ENCODE measurements around the gene EFL1. TPM values are rescaled to one million over a fixed set of nuclear protein-coding genes. Genes with fewer than 3 reads are reported as not detected.

The EFL1 gene
- total RNA-seq, 2 experiments from 2014 or later: 7.1 to 7.8 TPM

- intact Hi-C loops (cut with DNase I, micrococcal nuclease): no loop called here
- no peak overlapping the region for H3K27ac ChIP-seq (ENCODE audit: low read depth in 1 of 2, low read length in 2 of 2)
- Mint-ChIP-seq H3K9me3 (no peaks in the 10 kb centered on the region), H3K4me1 (ENCODE audit: low read depth) (no peaks in the 10 kb centered on the region), H3K27me3 (no peaks in the 10 kb centered on the region), H3K27ac (no peak overlapping the region), H3K36me3 (ENCODE audit: low read depth) (peaks cover 10% of the 10 kb centered on the region), H3K4me3 (no peak overlapping the region)
- no peak overlapping the region for H3K4me3 ChIP-seq (ENCODE audit: low read length)
- CTCF ChIA-PET: no interaction called here
- H3K9me3 ChIP-seq (ENCODE audit: control insufficient read depth in 1 of 2, insufficient read depth in 1 of 2, low read length in 2 of 2): no peaks in the 10 kb centered on the region
- no peak for ATAC-seq (ENCODE audit: poor library complexity)
- POLR2A ChIA-PET: no interaction called here
- no peak for TF ChIP-seq CTCF (IDR thresholded peaks at IDR 0.05)
- peaks cover 8% of the 10 kb centered on the region for H3K36me3 ChIP-seq (ENCODE audit: insufficient read depth, low read length)
- H3K4me1 ChIP-seq (ENCODE audit: insufficient read depth, low read length): no peaks in the 10 kb centered on the region
- H3K27me3 ChIP-seq (ENCODE audit: control insufficient read depth in 1 of 2, insufficient read depth in 2 of 2, low read length in 2 of 2): no peaks in the 10 kb centered on the region
- DNase-seq: no peak
These were observed 144.5 kb downstream of the EFL1 start for GRCh38 chr15:82118040-82118439.

DNA sequence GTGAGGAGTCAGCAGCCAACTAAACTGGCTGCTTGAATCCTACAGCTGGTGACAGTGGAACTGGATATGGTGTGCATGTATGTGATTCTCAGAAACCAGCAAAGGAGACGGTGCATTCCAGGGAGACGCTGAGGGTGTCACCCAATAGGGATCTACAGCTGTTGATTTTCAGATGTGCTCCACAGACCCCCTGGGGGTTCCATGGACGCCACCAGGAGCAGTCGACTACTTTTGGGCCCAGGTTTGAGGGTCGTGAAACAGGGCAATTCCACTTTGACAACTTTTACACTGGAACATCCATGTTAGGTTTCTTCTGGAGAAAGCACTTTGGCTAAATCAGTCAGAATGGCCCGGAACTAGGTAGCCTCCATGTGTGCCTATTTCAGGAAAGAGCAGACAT lies 145.2 kb downstream of the EFL1 start:
- ChIA-PET CTCF (no interaction called here), POLR2A (no interaction called here)
- Mint-ChIP-seq H3K27me3 (no peaks in the 10 kb centered on the region), H3K27ac (no peak overlapping the region), H3K9me3 (no peaks in the 10 kb centered on the region), H3K36me3 (ENCODE audit: low read depth) (peaks cover 9% of the 10 kb centered on the region), H3K4me3 (no peak overlapping the region), H3K4me1 (ENCODE audit: low read depth) (no peaks in the 10 kb centered on the region)
- no peak for DNase-seq
- no peak overlapping the region for H3K4me3 ChIP-seq (ENCODE audit: low read length)
- no peak for TF ChIP-seq CTCF (IDR thresholded peaks at IDR 0.05)
- intact Hi-C loops (cut with DNase I, micrococcal nuclease): no loop called here
- H3K36me3 ChIP-seq (ENCODE audit: insufficient read depth, low read length): peaks cover 4% of the 10 kb centered on the region
- no peak for ATAC-seq (ENCODE audit: poor library complexity)
- no peaks in the 10 kb centered on the region for H3K4me1 ChIP-seq (ENCODE audit: insufficient read depth, low read length)
- H3K27ac ChIP-seq (ENCODE audit: low read depth in 1 of 2, low read length in 2 of 2): no peak overlapping the region
- H3K9me3 ChIP-seq (ENCODE audit: control insufficient read depth in 1 of 2, insufficient read depth in 1 of 2, low read length in 2 of 2): no peaks in the 10 kb centered on the region
- no peaks in the 10 kb centered on the region for H3K27me3 ChIP-seq (ENCODE audit: control insufficient read depth in 1 of 2, insufficient read depth in 2 of 2, low read length in 2 of 2)

DNA sequence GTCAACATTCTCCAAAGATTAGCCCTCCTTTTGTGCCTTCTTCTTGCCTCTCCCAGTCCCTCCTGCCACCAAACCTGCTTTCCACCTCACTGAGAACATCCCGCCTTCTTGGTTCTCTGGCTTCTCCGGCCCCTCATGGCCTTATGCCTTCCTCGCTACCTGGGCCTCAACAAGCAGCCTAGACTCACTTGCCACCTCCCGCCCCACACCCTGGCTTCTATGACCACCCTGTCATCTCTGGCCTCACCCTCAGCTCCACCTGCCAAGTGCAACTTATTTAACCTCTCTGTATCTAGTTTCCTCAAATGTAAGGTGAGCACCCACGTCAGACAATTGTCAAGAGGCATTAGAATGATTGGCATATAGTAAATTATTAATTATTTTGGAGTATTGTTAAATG lies 147.9 kb downstream of the EFL1 start:
- POLR2A ChIA-PET: no interaction called here
- Histone ChIP-seq H3K9me3 (ENCODE audit: control insufficient read depth in 1 of 2, insufficient read depth in 1 of 2, low read length in 2 of 2) (no peaks in the 10 kb centered on the region), H3K36me3 (ENCODE audit: insufficient read depth, low read length) (peaks cover 4% of the 10 kb centered on the region), H3K4me1 (ENCODE audit: insufficient read depth, low read length) (no peaks in the 10 kb centered on the region), H3K4me3 (ENCODE audit: low read length) (no peak overlapping the region), H3K27ac (ENCODE audit: low read depth in 1 of 2, low read length in 2 of 2) (no peak overlapping the region), H3K27me3 (ENCODE audit: control insufficient read depth in 1 of 2, insufficient read depth in 2 of 2, low read length in 2 of 2) (no peaks in the 10 kb centered on the region)
- TF ChIP-seq CTCF (IDR thresholded peaks at IDR 0.05): no peak
- Mint-ChIP-seq H3K36me3 (ENCODE audit: low read depth) (no peaks in the 10 kb centered on the region), H3K4me1 (ENCODE audit: low read depth) (no peaks in the 10 kb centered on the region), H3K4me3 (no peak overlapping the region), H3K27me3 (no peaks in the 10 kb centered on the region), H3K9me3 (no peaks in the 10 kb centered on the region), H3K27ac (no peak overlapping the region)
- DNase-seq (no peak), ATAC-seq (ENCODE audit: poor library complexity) (no peak)
- intact Hi-C loops (cut with DNase I, micrococcal nuclease): no loop called here
- CTCF ChIA-PET: interaction anchor here (1.2 kb wide), 1 partner anchor 15 kb away, joined by 3 read pairs; no protein-coding TSS in a partner anchor
